B cell (primary cell): ENCODE data around the gene RAB6D.
"Not testable (repeated sequence)": the region's sequence is repeated elsewhere in the genome, so short reads cannot be mapped to it uniquely, and the experiment has no call there.

Source experiments
- CTCF ChIP-seq: fragments of 200-600 bp; IDR thresholded peaks from one replicate; pipeline ENCODE4 v1.8.0; 2022; ENCODE audit warnings: antibody characterized with exemption, mild to moderate bottlenecking
- EZH2 ChIP-seq: IDR thresholded peaks from 2 replicates; pipeline ENCODE4 v1.6.1; 2012; ENCODE audit warnings: borderline replicate concordance, low read depth, mild to moderate bottlenecking, moderate library complexity, low read length; ENCODE audit not compliant: insufficient read depth, poor library complexity, severe bottlenecking

GRCh38 chr2:131395024-131395645, 31.2 kb upstream of the RAB6D start:
- TF ChIP-seq CTCF, EZH2: not testable (repeated sequence)
